ENCODE data around the gene EEFSEC.

Gene EEFSEC

GRCh38 chr3:128334086-128334645 is 180.9 kb downstream of the EEFSEC start:
- DNase-seq (ENCODE audit: low read depth in 3 of 3) = no peak

- no peak for DNase-seq (ENCODE audit: low read depth in 3 of 3)
Measured at GRCh38 chr3:128334766-128335165, 181.5 kb downstream of the EEFSEC start.

GRCh38 chr3:128335621-128336296 is 182.5 kb downstream of the EEFSEC start:
- DNase-seq (ENCODE audit: low read depth in 3 of 3) = no peak

- DNase-seq (ENCODE audit: low read depth in 3 of 3) = no peak
Measured at GRCh38 chr3:128336337-128337156, 183.3 kb downstream of the EEFSEC start.

- DNase-seq (ENCODE audit: low read depth in 3 of 3) = no peak
Measured at GRCh38 chr3:128337305-128337704, 184.0 kb downstream of the EEFSEC start.

GRCh38 chr3:128338536-128339330 is 185.5 kb downstream of the EEFSEC start:
- DNase-seq (ENCODE audit: low read depth in 3 of 3) = no peak

GRCh38 chr3:128339491-128340012 is 186.3 kb downstream of the EEFSEC start:
- DNase-seq (ENCODE audit: low read depth in 3 of 3) = no peak

- DNase-seq (ENCODE audit: low read depth in 3 of 3) = no peak
Measured at GRCh38 chr3:128340198-128340903, 187.1 kb downstream of the EEFSEC start.

- DNase-seq (ENCODE audit: low read depth in 3 of 3) = no peak
Measured at GRCh38 chr3:128340904-128341555, 187.7 kb downstream of the EEFSEC start.

- no peak for DNase-seq (ENCODE audit: low read depth in 3 of 3)
Measured at GRCh38 chr3:128341659-128342395, 188.5 kb downstream of the EEFSEC start.

- no peak for DNase-seq (ENCODE audit: low read depth in 3 of 3)
Measured at GRCh38 chr3:128342701-128343180, 189.5 kb downstream of the EEFSEC start.

GRCh38 chr3:128343287-128344051 is 190.2 kb downstream of the EEFSEC start:
- no peak for DNase-seq (ENCODE audit: low read depth in 3 of 3)

- DNase-seq (ENCODE audit: low read depth in 3 of 3) = no peak
Measured at GRCh38 chr3:128344052-128344735, 190.9 kb downstream of the EEFSEC start.

GRCh38 chr3:128345196-128345595 is 191.9 kb downstream of the EEFSEC start:
- no peak for DNase-seq (ENCODE audit: low read depth in 3 of 3)

GRCh38 chr3:128346562-128346961 is 193.3 kb downstream of the EEFSEC start:
- DNase-seq (ENCODE audit: low read depth in 3 of 3) = no peak

- no peak for DNase-seq (ENCODE audit: low read depth in 3 of 3)
Measured at GRCh38 chr3:128347282-128347681, 194.0 kb downstream of the EEFSEC start.

- DNase-seq (ENCODE audit: low read depth in 3 of 3) = no peak
Measured at GRCh38 chr3:128348075-128348474, 194.8 kb downstream of the EEFSEC start.

GRCh38 chr3:128348805-128349531 is 195.7 kb downstream of the EEFSEC start:
- no peak for DNase-seq (ENCODE audit: low read depth in 3 of 3)

Measured in stimulated activated CD4-positive, alpha-beta T cell treated with anti-CD3 and anti-CD28 coated beads, TNF-alpha, amount 100 ng/mL, for 48 hours (primary cell).